K562 (cell line): ENCODE data around the gene DYNC1H1. TPM values are rescaled to one million over a fixed set of nuclear protein-coding genes. Genes with fewer than 3 reads are reported as not detected.

Experiments
- ADNP ChIP-seq: fragments of 200-800 bp; sonication (Bioruptor generic); IDR thresholded peaks from 2 replicates; pipeline ENCODE4 v1.6.1; 2016; ENCODE audit warnings: missing genetic modification characterization, missing compliant biosample characterization
- DDX20 ChIP-seq: fragments of 450-650 bp; IDR thresholded peaks from 2 replicates; pipeline ENCODE4 v1.6.1; 2016; ENCODE audit warnings: missing genetic modification characterization, low read depth, mild to moderate bottlenecking, missing compliant biosample characterization, moderate library complexity
- ESRRA ChIP-seq: fragments of 450-650 bp; IDR thresholded peaks from 2 replicates; pipeline ENCODE4 v1.6.1; 2014; ENCODE audit warnings: low read depth, mild to moderate bottlenecking, moderate library complexity, borderline replicate concordance
- FOS ChIP-seq: IDR thresholded peaks from 3 replicates; pipeline ENCODE4 v1.6.1; 2011; ENCODE audit not compliant: insufficient read length; ENCODE audit errors: extremely low read depth
- HDAC8 ChIP-seq: fragments of 450-650 bp; IDR thresholded peaks from 2 replicates; pipeline ENCODE4 v1.6.1; 2016; ENCODE audit warnings: mild to moderate bottlenecking, missing genetic modification characterization, moderate library complexity, missing compliant biosample characterization
- HNRNPUL1 ChIP-seq: fragments of 200-400 bp; formaldehyde crosslinking; IDR thresholded peaks from 2 replicates; pipeline ENCODE4 v1.6.1; 2017; ENCODE audit warnings: low read length
- IRF2 ChIP-seq: sonication (generic); formaldehyde crosslinking; IDR thresholded peaks from 2 replicates; pipeline ENCODE4 v1.8.1; 2022; ENCODE audit warnings: mild to moderate bottlenecking, missing genetic modification reagents
- OTX1 ChIP-seq: fragments of 450-650 bp; formaldehyde crosslinking; IDR thresholded peaks from 2 replicates; pipeline ENCODE4 v1.4.0; 2022; ENCODE audit warnings: mild to moderate bottlenecking
- POLR3G ChIP-seq: IDR thresholded peaks from 2 replicates; pipeline ENCODE4 v1.6.1; 2011; ENCODE audit not compliant: insufficient read length, insufficient replicate concordance; ENCODE audit errors: extremely low read depth
- RFX5 ChIP-seq: IDR thresholded peaks from 2 replicates; pipeline ENCODE4 v1.6.1; 2011; ENCODE audit warnings: low read depth, mild to moderate bottlenecking, improper control_type of control experiment, low read length
- SMAD4 ChIP-seq: fragments of 250-450 bp; sonication (Bioruptor Pico); conservative IDR thresholded peaks from 2 replicates; pipeline ENCODE4 v1.8.0; 2021; ENCODE audit warnings: inconsistent platforms, mild to moderate bottlenecking, moderate library complexity
- ZNF518B ChIP-seq: fragments of 250-450 bp; sonication (Bioruptor Pico); IDR thresholded peaks from 2 replicates; pipeline ENCODE4 v1.5.0; 2021; ENCODE audit warnings: mild to moderate bottlenecking, moderate library complexity
- polyA plus RNA-seq, 8 experiments: library from polyadenylated mRNA; depleted of rRNA in 4 of 8; stranded (reverse) in 5 of 8; unstranded in 3 of 8; fragments of >200 nt; fragmentation: Nextera tagmentation in 2 of 8; fragmentation: Illumina TruSeq in 1 of 8; extraction: Ambion mirVana in 2 of 8; extraction: Trizol in 1 of 8; gene quantifications; 2 replicates each; pipeline versions ENCODE4 v1.2.1 to v1.2.3, GENCODE V29; 2011 to 2014; ENCODE audit warnings: inconsistent platforms in 1 of 8, missing spikeins in 1 of 8
- total RNA-seq, 7 experiments: library from RNA; depleted of rRNA in 6 of 7; stranded (reverse); fragments of >200 nt in 6 of 7; fragmentation: Illumina TruSeq in 2 of 7; extraction: Trizol in 2 of 7; gene quantifications; 2 replicates each; pipeline versions ENCODE4 v1.2.1 to v1.2.3, GENCODE V29; 2011 to 2021; ENCODE audit warnings: low replicate concordance in 1 of 7
- TF ChIP-seq, protein P1 (sequence below), 2 experiments: fragments of 450-650 bp; formaldehyde crosslinking in 1 of 2; IDR thresholded peaks; 2 replicates each; pipeline versions ENCODE4 v1.4.0 to v1.6.1; 2014 to 2020; ENCODE audit warnings: mild to moderate bottlenecking in 2 of 2, borderline replicate concordance in 1 of 2, low read depth in 1 of 2
- TF ChIP-seq, protein P2 (sequence below): sonication (generic); formaldehyde crosslinking; IDR thresholded peaks from 2 replicates; pipeline ENCODE4 v1.8.0; 2022; ENCODE audit warnings: mild to moderate bottlenecking, missing genetic modification reagents, borderline replicate concordance

Gene DYNC1H1
- total and polyA plus RNA-seq, 9 of the 15 experiments (the other 6 are each of a cell fraction or from before 2014, with no cell fraction given): 31.9 to 335 (median 115) TPM

DNA sequence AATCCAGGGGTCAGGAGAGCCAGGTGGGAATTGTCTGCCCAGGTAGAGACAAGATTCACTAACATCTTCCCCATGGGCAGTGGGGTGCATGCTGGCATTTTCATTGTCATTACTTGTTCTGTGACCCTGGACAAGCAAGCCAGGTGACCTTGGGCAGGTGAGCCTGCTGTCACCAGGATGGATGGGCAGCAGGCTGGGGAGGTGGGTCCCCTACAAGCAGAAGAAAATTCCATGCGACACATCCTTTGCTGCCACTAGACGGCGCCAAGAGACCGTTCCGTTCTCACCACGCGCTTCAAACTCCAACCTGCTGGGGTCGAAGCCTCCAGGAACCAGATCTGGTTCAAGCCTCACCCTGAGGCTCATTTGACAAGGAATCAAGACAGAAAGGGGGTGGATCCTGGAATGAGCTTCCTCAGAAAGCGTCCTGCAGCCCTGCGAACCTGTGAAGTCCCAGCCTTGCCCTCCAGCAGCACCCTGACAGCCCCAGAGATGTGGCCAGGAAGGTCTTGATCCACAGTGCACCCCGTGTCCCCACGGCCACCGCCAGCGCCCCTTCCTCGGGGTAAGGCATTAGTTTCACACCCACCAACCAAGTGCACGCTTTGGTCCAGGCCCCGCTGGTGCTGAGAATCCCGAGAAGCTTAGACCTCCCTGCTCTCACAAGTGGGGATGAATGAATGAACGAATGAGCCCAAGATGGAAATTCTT lies 3.2 kb upstream of the DYNC1H1 start (continued):
- TF ChIP-seq, protein P1, sequence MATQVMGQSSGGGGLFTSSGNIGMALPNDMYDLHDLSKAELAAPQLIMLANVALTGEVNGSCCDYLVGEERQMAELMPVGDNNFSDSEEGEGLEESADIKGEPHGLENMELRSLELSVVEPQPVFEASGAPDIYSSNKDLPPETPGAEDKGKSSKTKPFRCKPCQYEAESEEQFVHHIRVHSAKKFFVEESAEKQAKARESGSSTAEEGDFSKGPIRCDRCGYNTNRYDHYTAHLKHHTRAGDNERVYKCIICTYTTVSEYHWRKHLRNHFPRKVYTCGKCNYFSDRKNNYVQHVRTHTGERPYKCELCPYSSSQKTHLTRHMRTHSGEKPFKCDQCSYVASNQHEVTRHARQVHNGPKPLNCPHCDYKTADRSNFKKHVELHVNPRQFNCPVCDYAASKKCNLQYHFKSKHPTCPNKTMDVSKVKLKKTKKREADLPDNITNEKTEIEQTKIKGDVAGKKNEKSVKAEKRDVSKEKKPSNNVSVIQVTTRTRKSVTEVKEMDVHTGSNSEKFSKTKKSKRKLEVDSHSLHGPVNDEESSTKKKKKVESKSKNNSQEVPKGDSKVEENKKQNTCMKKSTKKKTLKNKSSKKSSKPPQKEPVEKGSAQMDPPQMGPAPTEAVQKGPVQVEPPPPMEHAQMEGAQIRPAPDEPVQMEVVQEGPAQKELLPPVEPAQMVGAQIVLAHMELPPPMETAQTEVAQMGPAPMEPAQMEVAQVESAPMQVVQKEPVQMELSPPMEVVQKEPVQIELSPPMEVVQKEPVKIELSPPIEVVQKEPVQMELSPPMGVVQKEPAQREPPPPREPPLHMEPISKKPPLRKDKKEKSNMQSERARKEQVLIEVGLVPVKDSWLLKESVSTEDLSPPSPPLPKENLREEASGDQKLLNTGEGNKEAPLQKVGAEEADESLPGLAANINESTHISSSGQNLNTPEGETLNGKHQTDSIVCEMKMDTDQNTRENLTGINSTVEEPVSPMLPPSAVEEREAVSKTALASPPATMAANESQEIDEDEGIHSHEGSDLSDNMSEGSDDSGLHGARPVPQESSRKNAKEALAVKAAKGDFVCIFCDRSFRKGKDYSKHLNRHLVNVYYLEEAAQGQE (IDR thresholded peaks at IDR 0.05; ENCODE audit: borderline replicate concordance): peak; percentile 53
- TF ChIP-seq, protein P1 (CRISPR knock-in tag; IDR thresholded peaks at IDR 0.05; ENCODE audit: low read depth): no peak
- TF ChIP-seq POLR3G: no peak
- no peak for TF ChIP-seq IRF2 (CRISPR knock-in tag)
- no peak for TF ChIP-seq FOS
- no peak for TF ChIP-seq DDX20 (tag)
- no peak for TF ChIP-seq HDAC8 (tag)
- no peak for TF ChIP-seq ZNF518B
- TF ChIP-seq RFX5: no peak
- no peak for TF ChIP-seq OTX1 (CRISPR knock-in tag)
- TF ChIP-seq ESRRA: peak; percentile 21; the same call in 1 of the 2 replicates
- no peak for TF ChIP-seq ADNP (tag)
- no peak for TF ChIP-seq SMAD4 (CRISPR knock-in tag)
- no peak for TF ChIP-seq HNRNPUL1
- TF ChIP-seq, protein P2, sequence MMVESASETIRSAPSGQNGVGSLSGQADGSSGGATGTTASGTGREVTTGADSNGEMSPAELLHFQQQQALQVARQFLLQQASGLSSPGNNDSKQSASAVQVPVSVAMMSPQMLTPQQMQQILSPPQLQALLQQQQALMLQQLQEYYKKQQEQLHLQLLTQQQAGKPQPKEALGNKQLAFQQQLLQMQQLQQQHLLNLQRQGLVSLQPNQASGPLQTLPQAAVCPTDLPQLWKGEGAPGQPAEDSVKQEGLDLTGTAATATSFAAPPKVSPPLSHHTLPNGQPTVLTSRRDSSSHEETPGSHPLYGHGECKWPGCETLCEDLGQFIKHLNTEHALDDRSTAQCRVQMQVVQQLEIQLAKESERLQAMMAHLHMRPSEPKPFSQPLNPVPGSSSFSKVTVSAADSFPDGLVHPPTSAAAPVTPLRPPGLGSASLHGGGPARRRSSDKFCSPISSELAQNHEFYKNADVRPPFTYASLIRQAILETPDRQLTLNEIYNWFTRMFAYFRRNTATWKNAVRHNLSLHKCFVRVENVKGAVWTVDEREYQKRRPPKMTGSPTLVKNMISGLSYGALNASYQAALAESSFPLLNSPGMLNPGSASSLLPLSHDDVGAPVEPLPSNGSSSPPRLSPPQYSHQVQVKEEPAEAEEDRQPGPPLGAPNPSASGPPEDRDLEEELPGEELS (CRISPR knock-in tag): no peak
